ENCODE measurements around the gene ENTPD2.

- TF ChIP-seq SP1 (IDR thresholded peaks at IDR 0.05): no peak
- no peak for TF ChIP-seq PKNOX1 (IDR thresholded peaks at IDR 0.05)
- no peak for TF ChIP-seq TARDBP (IDR thresholded peaks at IDR 0.05)
- TF ChIP-seq SUZ12 (IDR thresholded peaks at IDR 0.05): no peak
- no peak for TF ChIP-seq FOXM1 (IDR thresholded peaks at IDR 0.05; ENCODE audit: borderline replicate concordance)
- no peak for TF ChIP-seq ELF4 (IDR thresholded peaks at IDR 0.05)
- no peak for TF ChIP-seq ZNF384 (IDR thresholded peaks at IDR 0.05)
- no peak for TF ChIP-seq HDGF (IDR thresholded peaks at IDR 0.05; ENCODE audit: borderline replicate concordance)
- no peak for TF ChIP-seq L3MBTL2 (conservative IDR thresholded peaks at IDR 0.05)
- no peak for TF ChIP-seq FOXK2 (IDR thresholded peaks at IDR 0.05)
- no peak for TF ChIP-seq FOXA1 (IDR thresholded peaks at IDR 0.05)
- no peak for TF ChIP-seq ARNT (IDR thresholded peaks at IDR 0.05)
- no peak for TF ChIP-seq LEF1 (IDR thresholded peaks at IDR 0.05; ENCODE audit: borderline replicate concordance)
Observed at GRCh38 chr9:137042751-137043727, 10.8 kb downstream of the ENTPD2 start.

Data from HEK293T (cell line).